Glutamatergic neuron (in vitro differentiated cells): ENCODE results near the gene CDC14B. TPM values are rescaled to one million over a fixed set of nuclear protein-coding genes. Genes with fewer than 3 reads are reported as not detected.

Source experiments
- DNase-seq: peaks from one replicate; pipeline ENCODE4 v3.0.0; 2022
- H3K27ac Mint-ChIP-seq: one replicate; pipeline ENCODE4 v1.8.0; 2020; ENCODE audit warnings: mild to moderate bottlenecking, mixed read lengths, inconsistent platforms; ENCODE audit not compliant: unreplicated experiment
- H3K27me3 Mint-ChIP-seq: one replicate; pipeline ENCODE4 v1.8.0; 2020; ENCODE audit warnings: mild to moderate bottlenecking, moderate library complexity, mixed read lengths, inconsistent platforms; ENCODE audit not compliant: unreplicated experiment
- H3K36me3 Mint-ChIP-seq: one replicate; pipeline ENCODE4 v1.8.0; 2020; ENCODE audit warnings: mild to moderate bottlenecking, mixed read lengths, inconsistent platforms; ENCODE audit not compliant: unreplicated experiment
- H3K4me1 Mint-ChIP-seq: one replicate; pipeline ENCODE4 v1.8.0; 2020; ENCODE audit warnings: mild to moderate bottlenecking, low read depth, mixed read lengths, inconsistent platforms; ENCODE audit not compliant: unreplicated experiment
- H3K4me3 Mint-ChIP-seq: one replicate; pipeline ENCODE4 v1.8.0; 2020; ENCODE audit warnings: mild to moderate bottlenecking, mixed read lengths, inconsistent platforms; ENCODE audit not compliant: unreplicated experiment
- H3K9me3 Mint-ChIP-seq: one replicate; pipeline ENCODE4 v1.8.0; 2020; ENCODE audit warnings: mild to moderate bottlenecking, moderate library complexity, mixed read lengths, inconsistent platforms; ENCODE audit not compliant: unreplicated experiment
- total RNA-seq: library from RNA; stranded (reverse); fragmentation: NEBNext Ultra II Directional; extraction: Animal tissue kit (Norgen Biotek cat#: 25700); gene quantifications from one replicate; pipeline ENCODE4 v1.2.1, GENCODE V29; 2021; ENCODE audit not compliant: unreplicated experiment
- TF ChIP-seq, protein P1 (sequence below): fragments of 200-600 bp; sonication (generic); IDR thresholded peaks from one replicate; pipeline ENCODE4 v1.5.0; 2021; ENCODE audit not compliant: partially characterized antibody, unreplicated experiment

CDC14B gene
- total RNA-seq, 1 donor from 2014 or later: 9.2 TPM

DNA sequence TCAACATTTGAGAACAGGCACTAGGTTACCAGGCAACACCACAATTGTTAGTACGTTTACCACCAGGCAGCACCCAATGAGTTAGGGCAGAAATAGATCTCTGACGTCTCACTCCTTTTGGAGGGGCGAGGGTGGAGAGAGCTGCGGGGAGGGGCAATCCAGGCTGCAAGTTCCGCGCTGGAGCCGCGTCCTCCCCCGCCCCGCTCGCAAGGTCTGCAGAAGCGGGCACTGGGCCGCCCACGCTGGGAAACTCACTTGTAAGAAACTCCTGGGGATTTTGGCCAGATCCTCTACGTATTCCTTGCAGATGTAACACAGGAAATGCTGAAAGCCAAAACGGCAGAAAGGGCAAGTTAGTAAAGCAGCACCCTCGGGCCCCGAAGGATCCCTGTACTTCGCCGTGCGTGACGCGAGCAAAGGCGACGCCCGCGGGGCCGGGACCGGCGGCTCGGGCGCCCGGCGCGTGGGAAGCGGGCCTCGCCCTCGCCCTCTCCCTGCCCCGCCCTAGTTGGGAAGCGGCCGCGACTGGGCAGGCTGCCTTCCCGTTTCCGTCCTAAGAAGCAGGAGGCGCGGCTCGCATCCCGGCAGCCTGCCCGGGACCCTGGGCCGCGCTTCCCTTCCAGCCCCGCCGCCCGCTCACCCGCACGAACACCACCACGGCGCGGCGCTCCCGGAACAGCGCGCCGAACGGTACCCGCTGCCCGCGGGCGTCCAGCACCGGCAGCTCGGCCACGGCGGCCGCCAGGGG, 35.0 kb upstream of the CDC14B start:
- Mint-ChIP-seq H3K27ac (peak overlapping the region; percentile 72), H3K27me3 (no peaks in the 10 kb centered on the region), H3K36me3 (no peaks in the 10 kb centered on the region), H3K4me1 (peaks cover 2% of the 10 kb centered on the region), H3K9me3 (peaks cover 1% of the 10 kb centered on the region), H3K4me3 (peak overlapping the region; percentile 86)
- DNase-seq: peak; percentile 69
- TF ChIP-seq, protein P1, sequence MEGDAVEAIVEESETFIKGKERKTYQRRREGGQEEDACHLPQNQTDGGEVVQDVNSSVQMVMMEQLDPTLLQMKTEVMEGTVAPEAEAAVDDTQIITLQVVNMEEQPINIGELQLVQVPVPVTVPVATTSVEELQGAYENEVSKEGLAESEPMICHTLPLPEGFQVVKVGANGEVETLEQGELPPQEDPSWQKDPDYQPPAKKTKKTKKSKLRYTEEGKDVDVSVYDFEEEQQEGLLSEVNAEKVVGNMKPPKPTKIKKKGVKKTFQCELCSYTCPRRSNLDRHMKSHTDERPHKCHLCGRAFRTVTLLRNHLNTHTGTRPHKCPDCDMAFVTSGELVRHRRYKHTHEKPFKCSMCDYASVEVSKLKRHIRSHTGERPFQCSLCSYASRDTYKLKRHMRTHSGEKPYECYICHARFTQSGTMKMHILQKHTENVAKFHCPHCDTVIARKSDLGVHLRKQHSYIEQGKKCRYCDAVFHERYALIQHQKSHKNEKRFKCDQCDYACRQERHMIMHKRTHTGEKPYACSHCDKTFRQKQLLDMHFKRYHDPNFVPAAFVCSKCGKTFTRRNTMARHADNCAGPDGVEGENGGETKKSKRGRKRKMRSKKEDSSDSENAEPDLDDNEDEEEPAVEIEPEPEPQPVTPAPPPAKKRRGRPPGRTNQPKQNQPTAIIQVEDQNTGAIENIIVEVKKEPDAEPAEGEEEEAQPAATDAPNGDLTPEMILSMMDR: no peak

DNA sequence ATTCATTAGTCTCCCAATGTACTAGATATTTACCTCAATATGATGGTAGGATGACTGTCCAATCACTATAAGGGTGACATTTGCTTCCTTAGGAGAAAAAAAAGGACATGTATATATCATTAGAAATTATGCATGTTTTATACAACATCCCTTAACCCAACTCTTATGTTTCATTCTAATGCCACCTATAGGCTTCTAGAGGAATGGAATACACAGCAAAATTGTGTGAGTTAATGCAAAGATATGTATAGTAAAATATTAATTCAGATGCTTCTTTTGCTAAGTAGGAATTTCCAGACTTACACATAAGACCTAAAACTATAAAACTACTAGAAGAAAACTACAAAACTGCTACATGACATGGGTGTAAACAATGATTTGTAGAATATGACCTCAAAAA, 32.0 kb upstream of the CDC14B start:
- TF ChIP-seq, protein P1: no peak
- DNase-seq: no peak
- Mint-ChIP-seq H3K27me3 (no peaks in the 10 kb centered on the region), H3K9me3 (peaks cover 5% of the 10 kb centered on the region), H3K27ac (no peak overlapping the region), H3K36me3 (peaks cover 5% of the 10 kb centered on the region), H3K4me1 (peaks cover 2% of the 10 kb centered on the region), H3K4me3 (no peak overlapping the region)

DNA sequence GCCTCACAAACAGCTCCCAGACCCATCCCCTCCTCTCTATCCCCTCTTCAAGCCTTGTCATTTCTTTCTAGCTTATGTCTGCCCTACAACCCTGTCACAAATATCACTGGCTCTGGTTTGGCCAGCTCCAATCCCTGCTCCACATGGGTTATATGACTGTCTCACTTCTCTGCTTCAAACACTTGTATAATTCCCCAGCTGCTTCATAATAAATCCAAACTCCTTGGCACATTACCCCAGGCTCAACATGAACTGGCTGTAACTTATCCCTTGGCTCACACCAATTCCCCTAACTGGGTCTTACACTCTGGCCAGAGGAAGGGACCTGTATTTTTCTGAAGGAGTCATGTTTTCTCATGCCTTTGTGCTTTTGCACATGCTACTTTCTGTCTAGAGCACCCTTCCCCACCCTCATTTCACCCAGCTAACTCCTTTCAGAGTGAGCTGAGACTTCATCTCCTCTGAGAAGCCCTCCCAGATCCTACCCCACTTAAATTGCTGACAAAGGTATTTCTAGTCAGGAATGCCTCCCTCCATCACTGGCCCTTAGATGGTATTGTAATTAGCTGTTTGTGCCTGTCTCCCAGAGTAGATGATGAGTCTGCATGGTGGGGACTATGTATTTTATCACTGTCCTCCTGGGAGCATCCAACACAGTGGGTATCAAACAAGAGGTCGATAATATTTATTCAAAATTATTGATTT, 30.1 kb upstream of the CDC14B start:
- H3K27ac Mint-ChIP-seq: no peak overlapping the region
- H3K27me3 Mint-ChIP-seq: no peaks in the 10 kb centered on the region
- TF ChIP-seq, protein P1: no peak
- peaks cover 2% of the 10 kb centered on the region for H3K4me1 Mint-ChIP-seq
- peaks cover 5% of the 10 kb centered on the region for H3K9me3 Mint-ChIP-seq
- H3K36me3 Mint-ChIP-seq: peaks cover 5% of the 10 kb centered on the region
- no peak for DNase-seq
- H3K4me3 Mint-ChIP-seq: no peak overlapping the region

DNA sequence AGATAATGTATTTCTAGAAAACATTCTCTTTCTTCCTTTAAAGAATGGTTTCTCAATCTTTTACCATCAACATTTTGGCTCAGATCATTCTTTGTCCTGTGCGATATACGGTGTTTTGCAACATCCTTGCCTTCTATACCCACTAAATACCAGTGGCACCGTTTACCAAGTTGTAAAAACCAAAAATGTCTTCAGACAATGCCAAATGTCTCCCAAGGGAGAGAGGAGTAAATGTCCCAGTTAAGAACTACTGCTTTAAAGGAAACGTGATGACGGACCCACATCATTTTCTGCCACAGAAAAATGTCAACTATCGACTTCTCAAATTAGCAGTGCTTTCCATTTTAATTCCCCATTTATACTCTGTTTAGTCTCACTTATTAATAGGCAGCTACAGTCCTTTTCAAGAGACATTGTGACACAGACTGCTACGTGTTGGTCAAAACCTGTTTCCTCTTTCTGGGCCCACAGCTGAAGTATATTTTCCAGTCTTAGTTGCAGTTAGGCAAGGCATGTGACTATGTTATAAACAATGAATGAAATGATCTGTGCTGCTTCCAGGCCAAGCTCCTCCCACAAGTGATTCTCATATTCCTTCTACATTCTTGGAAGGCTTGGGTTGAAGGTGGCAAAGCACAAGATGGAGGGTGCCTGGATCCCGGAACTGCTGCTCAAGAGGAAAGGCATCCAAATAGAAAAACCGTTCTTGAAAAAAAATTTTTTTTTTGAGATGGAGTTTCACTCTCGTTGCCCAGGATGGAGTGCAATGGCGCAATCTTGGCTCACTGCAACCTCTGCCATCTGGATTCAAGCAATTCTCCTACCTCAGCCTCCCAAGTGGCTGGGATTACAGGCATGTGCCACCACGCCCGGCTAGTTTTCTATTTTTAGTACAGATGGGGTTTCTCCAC, 26.7 kb upstream of the CDC14B start:
- Mint-ChIP-seq H3K4me3 (no peak overlapping the region), H3K27me3 (no peaks in the 10 kb centered on the region), H3K4me1 (no peaks in the 10 kb centered on the region), H3K9me3 (peaks cover 3% of the 10 kb centered on the region), H3K27ac (no peak overlapping the region), H3K36me3 (peaks cover 5% of the 10 kb centered on the region)
- TF ChIP-seq, protein P1: no peak
- no peak for DNase-seq
